Measurements from ENCODE around the gene BCL7C. TPM values are rescaled to one million over a fixed set of nuclear protein-coding genes. Genes with fewer than 3 reads are reported as not detected.
"Not testable (repeated sequence)": the region's sequence is repeated elsewhere in the genome, so short reads cannot be mapped to it uniquely, and the experiment has no call there.

The BCL7C gene
- total RNA-seq (10 to 100 TPM; 31.7 to 35.0 TPM), polyA plus RNA-seq (52.3 TPM)

DNA sequence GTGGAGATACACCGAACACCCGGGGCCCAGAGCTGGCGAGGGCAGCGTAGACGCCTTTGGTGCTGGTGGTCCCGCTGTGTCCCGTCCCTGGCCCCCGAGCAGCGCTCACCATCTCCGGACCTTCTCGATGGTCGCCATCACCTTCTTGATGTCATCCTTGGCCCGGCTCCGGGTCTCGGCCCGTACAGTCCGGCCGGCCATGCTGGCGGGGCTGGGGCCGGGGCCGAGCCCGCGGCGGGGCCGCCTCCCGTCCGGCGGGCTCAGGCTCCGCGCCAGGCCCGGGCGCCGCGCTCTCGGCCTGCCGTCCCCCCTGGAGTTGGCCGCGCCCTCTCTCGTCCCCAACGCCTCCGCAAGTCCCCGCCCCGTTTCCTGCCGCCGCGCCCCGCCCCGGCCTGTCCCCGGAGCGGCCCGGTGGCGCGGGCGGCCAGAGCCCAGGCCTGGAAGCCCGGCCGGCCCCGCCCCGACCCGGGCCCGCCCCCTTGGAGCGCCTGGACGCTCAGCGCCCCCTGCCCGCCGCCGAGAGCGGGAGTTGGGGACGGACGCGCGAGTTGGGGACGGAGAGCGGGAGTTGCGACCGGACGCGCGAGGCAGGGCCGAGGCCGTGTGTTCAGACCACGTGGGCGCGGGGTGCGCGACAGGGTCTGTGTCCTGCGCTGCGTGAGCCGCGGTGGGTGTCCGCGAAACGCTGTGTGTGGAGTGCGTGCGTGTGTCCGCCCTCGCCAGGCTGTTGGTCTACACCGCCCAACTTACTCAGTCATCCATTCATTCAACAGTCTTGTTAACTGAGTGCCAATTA, at the start of gene BCL7C:
Gene BCL7C, minus strand, starts transcription at position 334 of the 796 bp plus-strand sequence. Its CDS starts 133 bp downstream, at position 201.
- ChIA-PET POLR2A (interaction anchor here (1.5 to 1.8 kb wide), 3 partner anchors 8 to 19 kb away, joined by 3 to 6 read pairs (median 5); no protein-coding TSS in a partner anchor), CTCF (interaction anchor here (0.5 to 5.8 kb wide), 5 partner anchors 8 to 170 kb away, joined by 3 to 33 read pairs (median 4); no protein-coding TSS in a partner anchor)
- DNase-seq: peak; percentile 61 to 86 (median 75)
- Mint-ChIP-seq H3K9me3 (no peaks in the 10 kb centered on the region), H3K27me3 (peaks cover 0 to 2% of the 10 kb centered on the region in 2 donors), H3K27ac (peak within 1 kb of the TSS; percentile 87 to 97 (median 92)), H3K4me3 (peak within 1 kb of the TSS; percentile 83 to 94 (median 88)), H3K4me1 (peaks cover 41 to 56% (median 47%) of the 10 kb centered on the region in 3 donors), H3K36me3 (peaks cover 0 to 28% (median 6%) of the 10 kb centered on the region in 3 donors)
- no peaks in the 10 kb centered on the region for H3K9me3 ChIP-seq (ENCODE audit: low read length)
- H3K4me3 ChIP-seq (ENCODE audit: low read length): peak within 1 kb of the TSS; percentile 79
- H3K27ac ChIP-seq (ENCODE audit: low read depth, low read length): peak within 1 kb of the TSS; percentile 64
- H3K27me3 ChIP-seq (ENCODE audit: insufficient read depth, low read length, poor library complexity, severe bottlenecking): no peaks in the 10 kb centered on the region
- peaks cover 19% of the 10 kb centered on the region for H3K4me1 ChIP-seq (ENCODE audit: insufficient read depth, low read length)
- H3K36me3 ChIP-seq (ENCODE audit: insufficient read depth, low read length): peaks cover 2% of the 10 kb centered on the region

DNA sequence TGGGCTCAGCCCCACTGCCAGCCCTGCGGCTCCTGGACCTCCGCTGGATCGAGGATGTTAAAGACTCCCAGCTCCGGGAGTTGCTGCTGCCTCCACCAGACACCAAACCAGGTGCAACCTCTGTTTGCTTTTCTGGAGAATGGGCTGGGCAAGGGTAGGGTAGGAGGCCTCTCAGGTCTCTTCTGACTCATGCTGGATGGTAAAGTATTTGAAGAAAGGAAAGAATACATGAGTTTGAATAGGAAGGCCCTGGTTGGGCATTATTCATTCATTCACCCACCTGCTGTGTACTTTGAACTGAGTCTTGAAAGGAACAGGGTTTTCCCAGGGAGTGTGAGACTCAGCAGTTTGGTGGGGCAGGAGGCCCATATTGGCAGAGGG, 48.5 kb upstream of the BCL7C start:
- H3K9me3 ChIP-seq (ENCODE audit: low read length): no peaks in the 10 kb centered on the region

DNA sequence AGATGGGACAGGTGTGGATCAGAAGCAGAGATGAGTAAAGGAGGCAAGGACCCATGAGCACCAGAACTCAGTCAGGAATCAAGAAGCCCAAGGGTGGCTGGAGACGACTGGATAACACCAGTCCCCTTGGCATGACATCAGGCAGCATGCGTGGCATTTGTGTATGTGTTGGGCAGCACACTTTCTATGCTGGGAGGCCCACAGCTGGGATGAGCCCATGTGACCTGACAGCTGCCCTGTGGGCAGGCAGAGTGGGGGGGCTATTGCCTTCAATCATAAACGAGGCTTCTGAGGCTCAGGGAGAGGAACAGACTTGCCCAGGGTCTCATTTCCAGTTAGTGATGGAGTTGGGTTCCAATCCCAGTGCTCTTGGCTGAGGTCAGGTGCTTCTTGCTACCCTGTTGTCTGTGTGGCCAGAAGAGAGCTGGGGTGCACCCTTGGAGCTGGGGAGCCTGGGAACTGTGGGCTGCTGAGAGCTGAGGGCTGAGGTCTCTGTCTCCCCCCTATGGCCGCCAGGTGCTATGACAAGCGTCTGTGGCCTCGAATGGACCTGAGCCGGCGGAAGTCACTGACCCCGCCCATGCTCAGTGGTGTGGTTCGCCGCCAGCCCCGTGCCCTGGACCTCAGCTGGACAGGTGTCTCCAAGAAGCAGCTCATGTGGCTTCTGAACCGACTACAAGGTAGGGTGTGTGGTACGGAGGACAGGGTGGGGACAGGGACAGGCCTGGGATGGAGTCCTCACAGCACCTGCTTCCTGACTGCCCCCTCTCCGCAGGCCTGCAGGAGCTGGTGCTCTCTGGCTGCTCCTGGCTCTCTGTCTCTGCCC, 47.9 kb upstream of the BCL7C start:
- Mint-ChIP-seq H3K9me3 (no peaks in the 10 kb centered on the region), H3K4me1 (peaks cover 10 to 24% (median 14%) of the 10 kb centered on the region in 3 donors), H3K27ac (peak overlapping the region in 4 of 8 donors; percentile 50 to 84 (median 59)), H3K27me3 (no peaks in the 10 kb centered on the region), H3K36me3 (peaks cover 0 to 18% (median 4%) of the 10 kb centered on the region in 3 donors), H3K4me3 (peak overlapping the region in 4 of 7 donors; percentile 34 to 84 (median 51))
- Histone ChIP-seq H3K4me1 (ENCODE audit: insufficient read depth, low read length) (peaks cover 7% of the 10 kb centered on the region), H3K36me3 (ENCODE audit: insufficient read depth, low read length) (no peaks in the 10 kb centered on the region), H3K27me3 (ENCODE audit: insufficient read depth, low read length, poor library complexity, severe bottlenecking) (no peaks in the 10 kb centered on the region), H3K27ac (ENCODE audit: low read depth, low read length) (no peak overlapping the region), H3K4me3 (ENCODE audit: low read length) (no peak overlapping the region), H3K9me3 (ENCODE audit: low read length) (no peaks in the 10 kb centered on the region)
- CTCF ChIA-PET: interaction anchor here (0.6 to 6.9 kb wide), 16 partner anchors 8 to 231 kb away, joined by 3 to 50 read pairs (median 5); no protein-coding TSS in a partner anchor
- POLR2A ChIA-PET: interaction anchor here (0.8 kb wide), 1 partner anchor 8 kb away, joined by 3 read pairs; no protein-coding TSS in a partner anchor
- DNase-seq: peak; percentile 53 to 74 (median 55)

More for the DNA sequence above, 48.5 kb upstream of the BCL7C start:
- no peak overlapping the region for H3K27ac ChIP-seq (ENCODE audit: low read depth, low read length)
- CTCF ChIA-PET: interaction anchor here (0.9 to 6.9 kb wide), 13 partner anchors 8 to 231 kb away, joined by 3 to 50 read pairs (median 5); no protein-coding TSS in a partner anchor
- H3K27me3 Mint-ChIP-seq: no peaks in the 10 kb centered on the region
- H3K36me3 Mint-ChIP-seq: peaks cover 0 to 18% (median 4%) of the 10 kb centered on the region in 3 donors
- POLR2A ChIA-PET: interaction anchor here (0.8 kb wide), 1 partner anchor 8 kb away, joined by 3 read pairs; no protein-coding TSS in a partner anchor
- H3K4me1 ChIP-seq (ENCODE audit: insufficient read depth, low read length): peaks cover 7% of the 10 kb centered on the region
- H3K4me1 Mint-ChIP-seq: peaks cover 10 to 21% (median 14%) of the 10 kb centered on the region in 3 donors
- no peak for DNase-seq
- peak overlapping the region in 1 of 7 donors; percentile 52 for H3K4me3 Mint-ChIP-seq
- H3K9me3 Mint-ChIP-seq: no peaks in the 10 kb centered on the region
- no peaks in the 10 kb centered on the region for H3K27me3 ChIP-seq (ENCODE audit: insufficient read depth, low read length, poor library complexity, severe bottlenecking)
- no peaks in the 10 kb centered on the region for H3K36me3 ChIP-seq (ENCODE audit: insufficient read depth, low read length)
- peak overlapping the region in 5 of 8 donors; percentile 34 to 93 (median 57) for H3K27ac Mint-ChIP-seq
- H3K4me3 ChIP-seq (ENCODE audit: low read length): no peak overlapping the region

DNA sequence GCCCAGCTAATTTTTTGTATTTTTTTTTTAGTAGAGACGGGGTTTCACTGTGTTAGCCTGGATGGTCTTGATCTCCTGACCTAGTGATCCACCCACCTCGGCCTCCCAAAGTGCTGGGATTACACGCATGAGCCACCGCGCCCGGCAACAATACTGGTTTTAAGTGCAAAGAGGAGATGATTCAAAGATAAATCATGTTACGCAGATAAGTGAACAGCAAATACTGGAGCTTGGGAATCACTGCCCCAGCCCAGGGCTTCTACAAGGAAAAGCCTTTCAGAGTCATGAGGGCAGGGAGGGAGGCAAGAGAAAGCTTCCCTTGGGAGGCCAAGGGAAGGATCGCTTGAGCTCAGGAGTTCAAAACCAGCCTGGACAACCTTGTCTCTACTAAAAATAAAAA, 45.7 kb upstream of the BCL7C start:
- H3K4me3 ChIP-seq (ENCODE audit: low read length); H3K36me3 ChIP-seq (ENCODE audit: insufficient read depth, low read length); H3K4me3 Mint-ChIP-seq; H3K27me3 ChIP-seq (ENCODE audit: insufficient read depth, low read length, poor library complexity, severe bottlenecking); H3K9me3 ChIP-seq (ENCODE audit: low read length); H3K9me3 Mint-ChIP-seq; H3K27ac ChIP-seq (ENCODE audit: low read depth, low read length); H3K27me3 Mint-ChIP-seq; DNase-seq: not testable (repeated sequence)
- peaks cover 12% of the 10 kb centered on the region for H3K4me1 ChIP-seq (ENCODE audit: insufficient read depth, low read length)
- H3K4me1 Mint-ChIP-seq: peaks cover 19 to 38% (median 20%) of the 10 kb centered on the region in 3 donors
- CTCF ChIA-PET: interaction anchor here (1.1 to 6.9 kb wide), 3 partner anchors 15 to 95 kb away, joined by 5 to 50 read pairs (median 16); no protein-coding TSS in a partner anchor
- peaks cover 0 to 21% (median 5%) of the 10 kb centered on the region in 3 donors for H3K36me3 Mint-ChIP-seq
- peak overlapping the region in 1 of 8 donors; percentile 88 for H3K27ac Mint-ChIP-seq
- POLR2A ChIA-PET: interaction anchor here (0.7 kb wide), 1 partner anchor 173 kb away, joined by 5 read pairs; no protein-coding TSS in a partner anchor

DNA sequence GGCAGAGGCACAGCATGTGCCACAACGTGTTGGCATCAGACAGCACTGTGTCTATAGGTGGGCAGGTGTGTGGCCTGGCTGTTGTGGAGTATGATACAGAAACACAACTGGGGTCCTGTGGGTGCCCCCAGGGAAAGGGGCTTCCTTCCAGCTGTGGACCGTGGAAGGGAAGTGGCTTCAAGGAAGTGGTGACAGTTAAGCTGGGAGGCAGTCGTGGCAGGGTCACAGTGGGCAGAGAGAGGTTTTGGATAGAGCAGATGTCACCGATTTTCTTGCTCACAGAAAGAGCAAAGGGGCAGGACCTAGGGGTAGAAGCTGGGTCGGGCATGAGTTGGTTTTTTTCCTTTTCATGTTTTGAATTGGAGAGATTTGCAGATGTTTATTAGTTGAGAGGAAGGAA, 43.8 kb upstream of the BCL7C start:
- Histone ChIP-seq H3K4me3 (ENCODE audit: low read length) (no peak overlapping the region), H3K27ac (ENCODE audit: low read depth, low read length) (no peak overlapping the region), H3K36me3 (ENCODE audit: insufficient read depth, low read length) (no peaks in the 10 kb centered on the region), H3K27me3 (ENCODE audit: insufficient read depth, low read length, poor library complexity, severe bottlenecking) (no peaks in the 10 kb centered on the region), H3K9me3 (ENCODE audit: low read length) (no peaks in the 10 kb centered on the region), H3K4me1 (ENCODE audit: insufficient read depth, low read length) (peaks cover 12% of the 10 kb centered on the region)
- Mint-ChIP-seq H3K4me3 (no peak overlapping the region), H3K27me3 (no peaks in the 10 kb centered on the region), H3K36me3 (peaks cover 0 to 16% (median 3%) of the 10 kb centered on the region in 3 donors), H3K9me3 (no peaks in the 10 kb centered on the region), H3K27ac (peak overlapping the region in 4 of 8 donors; percentile 25 to 92 (median 63)), H3K4me1 (peaks cover 15 to 37% (median 17%) of the 10 kb centered on the region in 3 donors)
- CTCF ChIA-PET: no interaction called here
- no peak for DNase-seq
- POLR2A ChIA-PET: no interaction called here

DNA sequence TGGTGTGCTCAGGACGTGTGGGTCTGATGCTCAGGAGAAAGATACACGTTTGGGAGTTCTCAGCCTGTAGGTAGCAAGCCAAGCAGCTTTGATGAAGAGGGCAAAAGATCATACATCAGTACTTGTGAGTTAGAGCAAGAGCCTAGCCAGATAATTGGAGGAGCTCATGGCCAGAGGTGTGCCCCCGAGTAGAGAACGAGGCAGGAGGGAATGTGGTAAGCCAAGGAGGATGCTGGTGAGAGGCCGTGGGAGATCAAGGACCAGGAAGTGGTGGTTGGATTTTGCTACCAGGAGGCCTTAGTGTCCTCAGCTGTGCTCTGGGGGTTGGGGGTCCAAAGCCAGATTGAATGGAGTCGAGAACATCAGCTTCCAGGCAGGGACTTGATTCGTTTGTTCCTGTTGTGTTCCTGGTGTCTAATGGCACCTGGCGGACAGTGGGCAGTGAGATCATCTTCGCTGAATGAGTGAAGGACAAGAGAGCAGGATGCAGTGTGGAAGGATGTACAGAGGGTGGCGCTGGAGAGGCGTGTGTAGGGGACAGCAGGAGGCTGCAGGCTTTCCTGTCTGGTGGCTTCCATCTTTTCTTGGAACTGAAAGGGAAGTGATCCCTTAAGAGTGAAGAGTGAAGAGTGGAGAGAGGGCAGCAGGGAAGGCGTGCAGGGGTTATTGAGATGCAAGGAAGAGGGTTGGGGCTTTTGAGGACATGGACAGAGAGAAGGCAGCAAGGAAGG, 41.1 kb upstream of the BCL7C start:
- POLR2A ChIA-PET: interaction anchor here (0.6 kb wide), 1 partner anchor 183 kb away, joined by 3 read pairs; the partner anchor contains the start of gene KAT8
- no peak overlapping the region for H3K4me3 Mint-ChIP-seq
- CTCF ChIA-PET: interaction anchor here (1.0 to 2.1 kb wide), 5 partner anchors 8 to 91 kb away, joined by 3 to 6 read pairs (median 4); no protein-coding TSS in a partner anchor

More for the DNA sequence above, 41.1 kb upstream of the BCL7C start:
- Histone ChIP-seq H3K36me3 (ENCODE audit: insufficient read depth, low read length) (peaks cover 4% of the 10 kb centered on the region), H3K27me3 (ENCODE audit: insufficient read depth, low read length, poor library complexity, severe bottlenecking) (no peaks in the 10 kb centered on the region), H3K9me3 (ENCODE audit: low read length) (no peaks in the 10 kb centered on the region), H3K4me1 (ENCODE audit: insufficient read depth, low read length) (peaks cover 5% of the 10 kb centered on the region), H3K27ac (ENCODE audit: low read depth, low read length) (no peak overlapping the region), H3K4me3 (ENCODE audit: low read length) (no peak overlapping the region)
- peaks cover 0 to 33% (median 8%) of the 10 kb centered on the region in 3 donors for H3K36me3 Mint-ChIP-seq
- no peaks in the 10 kb centered on the region for H3K9me3 Mint-ChIP-seq
- peak overlapping the region in 5 of 8 donors; percentile 15 to 79 (median 24) for H3K27ac Mint-ChIP-seq
- no peaks in the 10 kb centered on the region for H3K27me3 Mint-ChIP-seq
- H3K4me1 Mint-ChIP-seq: peaks cover 12 to 23% (median 12%) of the 10 kb centered on the region in 3 donors
- peak in 1 of 5 donors; percentile 23 for DNase-seq

All from CD8-positive, alpha-beta memory T cell (primary cell).